ENCODE data around the gene TNNC2.
"Not testable (repeated sequence)": the region's sequence is repeated elsewhere in the genome, so short reads cannot be mapped to it uniquely, and the experiment has no call there.

TNNC2 gene

DNA sequence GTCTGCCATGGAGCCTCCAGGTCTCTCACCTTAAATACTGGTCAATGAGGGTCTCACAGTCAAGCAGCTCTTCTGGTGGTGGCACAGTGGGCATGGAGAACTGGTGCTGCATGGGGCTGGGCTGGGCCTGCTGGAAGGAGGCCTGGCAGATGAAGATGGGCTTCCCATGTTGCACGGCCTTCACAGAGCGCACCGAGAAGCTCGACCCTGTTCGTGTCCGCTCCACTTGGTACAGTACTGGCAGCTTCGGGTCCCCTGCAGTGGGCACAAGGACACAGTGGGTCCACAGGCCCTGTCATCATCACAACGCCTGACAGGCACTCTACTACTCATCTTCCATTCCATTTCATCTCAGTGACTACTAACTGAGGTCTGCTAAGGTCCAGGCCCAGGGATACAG, 21.3 kb upstream of the TNNC2 start:
- DNase-seq, result no peak

DNA sequence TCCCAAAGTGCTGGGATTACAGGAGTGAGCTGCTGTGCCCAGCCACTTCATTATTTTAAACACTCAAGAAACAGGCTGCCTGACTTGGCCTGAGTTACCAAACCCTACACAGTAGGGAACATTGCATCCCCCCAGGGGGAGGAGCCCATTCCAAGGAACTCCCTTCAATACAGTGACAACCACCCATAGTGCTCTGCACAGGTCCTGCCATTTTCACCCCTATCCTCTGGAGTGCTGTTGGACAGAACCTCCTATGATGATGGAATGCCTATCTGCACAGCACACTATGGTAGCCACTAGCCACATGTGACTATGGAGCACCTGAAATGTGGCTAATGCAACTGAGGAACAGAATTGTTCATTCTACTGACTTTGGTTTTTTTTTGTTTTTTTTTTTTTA, 18.3 kb upstream of the TNNC2 start:
- DNase-seq, result no peak

- DNase-seq, result no peak
These were observed 16.4 kb upstream of the TNNC2 start for GRCh38 chr20:45843506-45843905.

DNA sequence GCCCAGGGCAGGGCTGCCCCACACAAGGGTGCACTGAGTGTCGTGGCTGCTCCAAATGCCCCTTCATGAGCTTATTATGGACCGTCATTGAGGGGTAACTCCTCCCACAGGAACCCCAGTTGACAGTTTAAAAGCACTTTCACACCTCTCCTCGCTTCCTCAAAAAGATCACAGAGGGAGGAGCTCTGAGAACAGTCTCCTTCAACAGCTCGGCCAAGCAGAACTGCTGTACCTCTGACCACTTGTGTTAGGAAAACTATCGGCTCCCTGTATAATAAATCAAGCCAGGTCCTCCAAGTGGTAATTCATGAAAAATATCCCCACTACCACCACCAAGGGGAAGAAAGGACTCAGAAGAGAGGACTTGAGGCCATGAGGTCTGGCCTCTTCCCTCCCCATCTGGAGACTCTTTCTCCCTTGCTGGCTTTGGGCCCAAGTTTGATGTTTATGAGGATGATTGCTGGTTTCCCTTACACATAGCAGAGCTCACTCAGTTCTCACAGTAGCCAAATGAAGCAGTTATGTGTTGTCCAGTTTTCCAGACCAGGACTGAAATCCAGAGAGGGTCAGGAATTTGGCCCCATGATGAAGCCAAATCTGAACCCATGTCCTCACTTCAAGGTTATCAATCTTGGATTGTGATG, 15.2 kb upstream of the TNNC2 start:
- no peak for DNase-seq

DNA sequence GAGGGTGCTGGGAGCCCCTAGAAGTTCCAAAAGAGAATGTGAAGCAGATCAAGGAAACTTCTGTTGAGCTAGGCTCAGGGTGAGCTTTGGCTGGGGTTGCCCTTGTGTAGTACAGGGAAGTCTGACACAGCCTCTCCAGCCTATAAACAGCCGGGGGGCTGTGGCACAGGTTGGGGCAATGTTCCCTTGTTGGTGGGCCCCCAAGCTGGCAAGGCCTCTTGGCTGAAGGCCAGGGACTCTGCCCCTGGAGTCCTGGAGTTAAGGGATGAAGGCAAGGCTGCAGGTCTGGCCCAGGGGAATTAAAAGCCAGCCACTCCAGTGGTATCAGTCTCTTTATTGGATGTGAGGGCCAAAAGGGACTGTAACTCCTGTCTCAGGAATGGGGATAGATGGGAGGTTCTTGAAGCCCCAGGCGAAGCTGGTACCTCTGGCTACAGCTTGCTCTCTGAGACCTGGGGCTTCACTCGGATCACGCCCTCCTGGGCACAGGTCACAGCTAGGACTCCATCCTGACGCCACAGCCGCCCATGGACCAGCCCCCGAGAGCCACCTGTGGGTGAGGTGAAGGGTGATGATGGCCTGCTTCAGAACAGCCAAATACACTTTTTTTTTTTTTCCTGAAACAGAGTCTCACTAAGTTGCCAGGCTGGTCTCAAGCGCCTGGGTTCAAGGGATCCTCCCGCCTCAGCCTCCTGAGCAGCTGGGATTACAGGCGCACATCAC, 14.5 kb upstream of the TNNC2 start:
- no peak for DNase-seq

GRCh38 chr20:45840700-45841198, 13.6 kb upstream of the TNNC2 start:
- no peak for DNase-seq

GRCh38 chr20:45836841-45837240, 9.7 kb upstream of the TNNC2 start:
- DNase-seq, result no peak

DNA sequence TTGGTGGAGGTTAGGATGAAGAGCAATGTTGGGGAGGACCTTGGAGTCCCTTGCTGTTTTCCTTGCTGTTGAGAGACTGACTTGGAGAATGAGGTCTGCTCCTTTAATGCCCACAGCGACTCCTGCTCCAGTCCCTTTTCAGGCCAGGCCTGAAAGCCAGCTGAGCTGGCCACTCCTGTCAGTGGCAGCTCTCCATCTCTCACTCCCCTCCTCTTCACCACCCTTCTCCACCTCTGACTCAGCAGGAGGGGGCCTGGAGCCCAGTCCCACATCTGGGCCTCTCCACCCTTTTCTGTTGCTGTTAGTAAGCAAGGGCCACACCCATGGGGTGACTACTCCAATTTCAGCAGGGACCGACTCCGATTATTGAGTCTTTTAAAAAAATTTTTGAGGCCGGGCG, 8.7 kb upstream of the TNNC2 start:
- DNase-seq, result no peak

- no peak for DNase-seq
These were observed 8.2 kb upstream of the TNNC2 start for GRCh38 chr20:45835329-45835765.

GRCh38 chr20:45834797-45835161, 7.7 kb upstream of the TNNC2 start:
- no peak for DNase-seq

- DNase-seq, result no peak
These were observed 7.0 kb upstream of the TNNC2 start for GRCh38 chr20:45833883-45834796.

DNA sequence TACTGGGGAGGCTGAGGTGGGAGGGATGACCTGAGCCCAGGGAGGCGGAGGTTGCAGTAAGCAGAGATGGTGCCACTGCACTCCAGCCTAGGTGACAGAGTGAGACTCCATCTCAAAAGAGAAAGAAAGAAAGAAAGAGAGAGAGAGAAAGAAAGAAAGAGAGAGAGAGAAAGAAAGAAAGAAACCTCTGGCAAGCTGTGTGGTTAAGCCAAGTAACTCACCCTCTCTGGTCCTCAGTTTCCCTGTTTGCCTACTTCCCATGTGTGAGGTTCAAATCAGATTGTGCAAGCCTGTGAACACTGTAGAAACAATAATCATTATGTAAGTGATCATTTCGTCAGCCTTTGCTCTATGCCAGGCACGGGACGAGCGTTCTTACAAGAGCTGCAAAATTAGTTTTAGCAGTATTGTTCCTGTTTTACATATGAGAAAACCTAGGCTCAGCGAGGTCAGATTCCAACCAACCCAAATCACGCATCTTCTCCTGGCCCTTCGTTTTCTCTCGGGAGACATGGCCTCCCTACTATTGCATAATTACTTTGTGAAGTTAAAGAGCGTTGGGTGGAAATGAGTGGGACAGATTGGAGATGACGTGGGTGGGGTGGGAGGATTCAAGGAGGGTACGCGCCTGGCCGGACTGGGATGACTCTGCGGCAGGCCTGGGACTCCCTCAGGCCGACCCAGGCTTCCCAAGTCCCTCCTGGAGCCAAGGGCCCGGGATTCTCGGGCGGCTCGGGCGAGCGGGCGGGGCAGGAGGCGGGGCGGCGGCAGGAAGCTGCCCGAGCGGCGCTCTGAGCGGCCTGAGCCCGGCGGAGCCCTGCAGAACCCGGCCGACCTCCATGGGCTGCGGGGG, 6.1 kb upstream of the TNNC2 start, which contains the start of gene SNX21:
TSS of gene SNX21 (plus strand) at position 770 of the 853 bp plus-strand sequence. CDS start 121 bp downstream, outside the sequence.
- no peak for DNase-seq

- no peak for DNase-seq
These were observed 5.5 kb upstream of the TNNC2 start for GRCh38 chr20:45832619-45833018.

DNA sequence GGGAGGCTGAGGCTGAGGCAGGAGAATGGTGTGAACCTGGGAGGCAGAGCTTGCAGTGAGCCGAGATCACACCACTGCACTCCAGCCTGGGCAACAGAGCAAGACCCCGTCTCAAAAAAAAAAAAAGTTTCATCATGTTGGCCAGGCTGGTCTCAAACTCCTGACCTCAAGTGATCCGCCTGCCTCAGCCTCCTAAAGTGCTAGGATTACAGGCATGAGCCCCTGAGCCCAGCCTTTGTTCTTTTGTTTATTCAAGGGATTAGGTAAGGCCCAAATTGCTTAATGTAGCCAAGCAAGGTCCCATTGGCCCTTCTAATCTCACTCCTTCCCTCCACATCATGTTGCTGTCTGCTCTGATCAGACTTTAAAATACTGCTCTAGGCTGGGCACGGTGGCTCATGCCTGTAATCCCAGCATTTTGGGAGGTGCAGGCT, 2.6 kb upstream of the TNNC2 start:
- not testable (repeated sequence) for DNase-seq

- DNase-seq, result no peak
These were observed 1.5 kb upstream of the TNNC2 start for GRCh38 chr20:45828589-45828988.

DNA sequence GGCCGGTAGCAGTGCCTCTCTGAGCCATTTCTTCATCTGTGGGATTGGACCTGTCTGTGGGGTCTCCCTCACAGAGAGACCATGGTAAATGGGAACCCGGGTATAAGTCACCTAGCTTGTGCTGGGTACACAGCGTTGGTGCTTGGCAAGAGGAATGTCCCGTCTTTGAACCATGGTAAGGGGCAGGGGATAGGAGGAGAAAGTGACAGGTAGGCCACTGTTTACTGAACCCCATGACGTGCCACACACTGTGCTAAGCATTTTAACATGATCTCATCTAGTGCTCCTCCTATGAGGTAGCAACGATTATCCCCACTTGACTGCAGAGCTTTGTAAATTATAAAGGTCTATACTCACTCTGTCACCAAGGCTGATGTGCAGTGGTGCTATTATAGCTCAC, 600 bp upstream of the TNNC2 start:
- no peak for DNase-seq

- DNase-seq, result no peak
These were observed 612 bp downstream of the TNNC2 start for GRCh38 chr20:45826381-45827019.

GRCh38 chr20:45823949-45824835, 2.9 kb downstream of the TNNC2 start:
- no peak for DNase-seq

DNA sequence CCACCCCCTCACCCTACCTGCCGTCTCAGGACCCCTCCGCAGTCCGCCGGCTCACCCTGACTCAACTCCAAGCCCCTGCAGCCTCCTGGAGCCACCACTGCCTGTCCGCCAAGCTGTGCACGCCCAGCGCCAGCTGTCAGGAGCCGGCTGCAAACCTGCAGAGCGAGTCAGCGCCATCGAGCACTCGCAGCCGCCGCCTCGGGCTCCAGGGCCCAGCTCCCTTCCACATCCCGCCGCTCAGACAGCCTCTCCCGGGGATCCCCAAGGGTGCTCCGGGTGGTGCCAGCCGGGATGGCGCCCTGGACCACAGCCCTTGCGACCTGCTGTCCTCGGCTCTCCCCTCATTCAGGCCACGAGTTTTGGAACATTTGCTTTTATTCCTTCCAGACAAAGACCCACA, 4.3 kb downstream of the TNNC2 start:
- DNase-seq, result no peak

DNA sequence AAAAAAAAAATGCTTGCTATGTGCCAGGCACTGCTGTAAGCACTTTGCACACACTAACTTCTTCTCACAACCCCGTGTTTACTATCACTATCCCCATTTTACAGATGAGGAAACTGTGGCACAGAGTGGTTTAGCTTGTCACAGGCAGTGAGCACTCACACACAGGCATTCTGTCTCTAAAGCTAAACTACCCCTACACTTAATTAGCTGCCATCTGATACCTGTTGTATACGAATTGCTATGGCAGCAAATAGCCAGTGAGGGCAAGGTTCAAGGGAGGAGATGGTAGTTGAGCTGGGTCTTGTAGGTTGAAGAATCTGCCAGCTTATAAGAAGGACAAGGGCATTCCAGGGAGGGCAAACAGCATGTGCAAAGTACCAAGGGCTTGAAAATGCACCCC, 5.2 kb downstream of the TNNC2 start:
- no peak for DNase-seq

DNA sequence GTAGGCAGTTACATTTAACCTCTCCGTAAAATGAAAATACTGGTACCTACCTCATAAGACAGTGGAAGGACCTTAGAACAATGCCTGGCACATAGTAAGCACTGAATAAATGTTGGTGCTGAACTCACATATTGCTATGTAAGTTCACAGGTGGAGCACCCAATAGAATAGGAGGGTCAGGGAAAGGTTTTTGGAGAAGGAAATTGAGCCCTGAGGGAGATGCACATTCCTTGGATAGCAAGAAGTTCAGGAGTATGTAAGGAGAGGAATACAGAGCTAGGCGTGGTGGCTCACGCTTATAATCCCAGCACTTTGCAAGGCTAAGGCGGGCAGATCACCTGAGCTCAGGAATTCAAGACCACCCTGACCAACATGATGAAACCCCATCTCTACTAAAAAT, 7.6 kb downstream of the TNNC2 start:
- no peak for DNase-seq
